ENCODE results near the gene DNAJC13.
A peak's percentile ranks its signal among the peaks of the same experiment; 100 is the strongest.

Gene DNAJC13

DNA sequence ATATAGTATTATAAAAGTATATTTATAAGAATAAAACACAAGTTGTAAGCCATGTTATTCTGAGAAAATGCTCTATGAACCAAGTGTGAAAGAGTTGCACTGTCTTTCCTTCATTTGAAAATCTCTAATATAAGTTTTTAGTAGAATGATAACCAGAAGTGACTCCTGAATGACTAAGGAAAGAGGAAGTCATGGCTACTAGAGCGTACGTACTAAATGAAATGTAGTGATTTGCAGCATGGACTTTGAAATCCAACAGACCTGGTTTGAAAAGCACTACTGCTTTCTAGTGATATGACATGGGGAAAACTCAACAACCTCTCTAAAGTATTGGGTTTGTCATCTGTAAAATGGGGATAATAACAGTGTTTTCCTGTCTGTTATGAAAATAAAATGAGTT is 10.3 kb upstream of the DNAJC13 start:
- no peak for DNase-seq

DNA sequence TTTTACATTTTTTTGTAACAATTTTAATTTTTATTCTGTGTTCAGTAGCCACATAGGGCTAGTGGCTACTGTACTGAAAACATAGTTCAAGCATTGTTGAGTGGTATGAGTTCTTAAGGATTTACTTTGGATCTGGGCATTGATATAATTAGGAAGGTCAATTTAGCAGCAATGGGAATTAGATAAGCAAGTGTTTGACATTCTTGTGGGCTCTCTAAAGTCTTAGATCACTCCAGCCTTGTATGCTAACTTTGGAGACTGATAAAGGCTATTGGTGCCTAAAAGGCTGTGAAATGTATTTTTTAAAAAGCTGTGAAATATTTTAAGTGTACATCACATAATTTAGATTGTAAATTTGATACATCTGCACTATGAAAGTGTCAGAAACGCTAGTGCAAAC is 2.5 kb upstream of the DNAJC13 start:
- DNase-seq, result no peak

DNA sequence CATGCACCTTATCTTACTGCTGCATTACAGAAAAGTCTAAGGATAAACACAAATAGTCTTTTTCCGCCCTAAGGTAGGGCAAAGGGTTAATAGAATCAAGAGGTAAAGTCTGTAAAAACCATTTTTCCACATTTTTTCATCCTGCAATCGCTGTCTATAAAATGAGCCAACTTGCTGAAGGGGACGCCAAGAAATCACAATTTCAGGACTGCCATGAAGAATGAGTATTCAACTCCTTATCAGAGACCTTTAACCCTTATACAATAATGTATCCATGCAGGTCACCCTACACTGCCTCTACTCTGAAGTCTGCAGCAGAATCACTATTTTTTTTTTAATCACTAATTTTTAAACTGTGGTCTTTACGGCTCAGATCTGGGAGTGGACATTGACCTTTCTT is 1.1 kb upstream of the DNAJC13 start:
- no peak for DNase-seq

DNA sequence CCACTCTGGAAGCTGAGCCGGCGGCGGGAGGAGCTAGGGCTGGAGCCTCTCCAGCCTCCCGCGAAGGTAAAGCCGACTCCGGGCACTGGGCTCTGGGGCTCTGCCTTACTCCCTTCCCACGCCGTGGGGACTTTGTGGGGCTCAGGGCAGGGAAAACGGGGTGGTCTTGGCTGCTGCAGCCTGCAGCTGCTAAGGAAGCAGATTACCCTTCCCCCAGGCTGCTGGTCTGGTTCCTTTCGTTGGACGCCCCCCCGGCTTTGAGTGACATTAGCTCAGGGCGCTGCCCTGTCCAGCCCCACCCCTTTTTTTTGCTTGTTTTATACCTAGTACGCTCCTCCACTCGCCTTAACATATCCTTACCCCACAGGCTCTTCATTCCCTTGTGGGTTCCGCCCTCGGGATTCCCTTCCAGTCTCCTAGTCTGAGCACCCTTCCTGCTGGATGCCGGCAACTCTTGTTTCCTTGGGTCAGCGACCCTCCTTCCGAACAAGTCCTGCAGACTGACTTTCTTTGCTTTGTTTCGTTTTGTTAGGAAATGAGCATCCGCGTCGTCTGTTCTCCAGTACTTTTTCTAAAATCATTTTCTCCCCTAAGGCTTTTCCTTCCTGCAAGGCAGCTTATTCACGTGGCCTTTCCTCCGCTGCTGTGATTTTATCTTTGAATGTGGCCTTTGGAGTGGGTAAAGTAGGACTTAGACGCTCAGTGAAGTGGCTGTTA is 551 bp downstream of the DNAJC13 start:
- peak; percentile 68 for DNase-seq

DNA sequence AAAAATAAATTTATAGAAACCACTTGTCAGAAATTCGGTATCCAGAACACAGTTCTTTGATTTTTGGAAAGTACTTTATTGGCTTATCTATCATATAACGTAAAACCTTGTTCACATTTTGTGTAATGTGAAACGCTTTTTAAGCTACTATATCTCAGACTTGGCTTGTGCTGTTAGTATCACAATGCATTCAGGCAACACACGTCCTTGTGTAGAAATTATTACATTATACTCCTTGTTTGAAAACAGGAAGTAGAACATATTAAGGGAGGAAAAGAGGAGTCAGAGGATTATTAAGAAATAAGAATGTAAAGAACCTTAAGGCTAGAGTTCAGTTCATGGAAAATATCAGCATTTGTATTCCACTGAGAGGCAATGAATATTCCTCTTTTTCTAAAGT is 1.6 kb downstream of the DNAJC13 start:
- DNase-seq, result no peak

DNA sequence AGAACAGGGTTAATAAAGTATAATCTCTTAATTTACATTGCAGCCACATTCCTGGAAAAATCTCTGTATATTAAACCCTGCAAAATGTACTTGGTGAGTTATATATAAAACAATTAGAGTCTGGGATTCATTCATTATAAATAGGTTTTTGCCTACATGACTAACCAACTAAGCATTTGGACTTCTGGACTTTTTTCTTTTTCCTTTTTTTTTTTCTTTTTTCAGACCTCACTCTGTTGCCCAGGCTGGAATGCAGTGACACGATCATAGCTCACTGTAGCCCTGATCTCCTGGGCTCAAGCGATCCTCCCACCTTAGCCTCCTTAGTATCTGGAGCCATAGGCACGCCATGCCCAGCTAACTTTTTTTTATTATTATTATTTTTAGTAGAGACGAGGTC is 4.5 kb downstream of the DNAJC13 start:
- no peak for DNase-seq

DNA sequence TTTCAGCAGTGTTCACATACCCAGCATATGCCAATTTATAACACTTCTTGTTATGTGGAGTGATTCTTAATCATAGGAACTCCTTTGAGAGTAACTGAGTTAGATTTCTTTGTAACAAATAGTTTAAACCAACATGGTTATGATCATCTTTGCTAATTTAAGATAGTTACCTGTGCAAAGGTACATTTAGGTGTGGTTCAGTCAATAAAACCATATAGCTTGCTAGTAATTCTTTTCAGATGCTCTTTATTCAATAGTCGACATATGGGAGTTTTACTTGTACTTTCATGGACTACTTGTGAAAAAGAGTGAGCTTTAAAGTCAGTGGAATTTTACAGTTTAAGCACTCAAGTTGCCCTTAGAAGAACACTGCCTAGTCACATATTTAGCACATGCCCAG is 5.2 kb downstream of the DNAJC13 start:
- no peak for DNase-seq

DNA sequence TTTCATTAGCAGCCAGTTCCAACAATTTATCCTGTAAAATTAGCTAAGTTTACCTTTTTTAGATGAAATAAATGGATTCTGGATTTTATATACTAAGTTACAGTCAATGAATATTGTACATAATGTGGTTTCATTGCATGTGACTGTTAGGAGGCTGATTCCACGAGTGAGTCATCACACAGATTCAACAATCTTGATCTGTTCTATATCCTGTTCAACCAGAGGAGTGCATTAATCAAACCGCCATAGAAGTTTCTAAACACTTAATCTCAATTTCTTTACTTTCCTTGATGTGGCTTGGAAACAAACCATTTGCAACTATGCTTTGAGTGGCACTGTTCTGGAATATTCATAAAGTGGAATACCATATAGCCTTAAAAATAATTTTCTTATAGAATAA is 15.3 kb downstream of the DNAJC13 start:
- DNase-seq, result no peak

DNA sequence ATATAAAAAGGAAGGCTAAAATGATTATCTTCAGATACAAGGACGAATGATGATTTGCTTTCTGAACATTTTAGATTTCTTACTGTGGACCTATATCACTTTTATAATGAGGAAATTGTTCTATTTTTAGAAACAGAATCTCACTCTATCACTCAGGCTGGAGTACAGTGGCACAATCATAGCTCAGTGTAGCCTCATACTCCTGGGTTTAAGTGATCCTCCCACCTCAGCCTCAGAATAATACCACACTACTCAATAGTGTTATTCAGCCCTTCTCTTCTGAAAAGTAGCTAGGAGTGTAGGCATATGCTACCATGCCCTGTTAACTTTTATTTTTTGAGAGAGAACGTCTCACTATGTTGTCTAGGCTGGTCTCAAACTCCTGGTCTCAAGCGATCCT is 15.8 kb downstream of the DNAJC13 start:
- DNase-seq, result no peak

DNA sequence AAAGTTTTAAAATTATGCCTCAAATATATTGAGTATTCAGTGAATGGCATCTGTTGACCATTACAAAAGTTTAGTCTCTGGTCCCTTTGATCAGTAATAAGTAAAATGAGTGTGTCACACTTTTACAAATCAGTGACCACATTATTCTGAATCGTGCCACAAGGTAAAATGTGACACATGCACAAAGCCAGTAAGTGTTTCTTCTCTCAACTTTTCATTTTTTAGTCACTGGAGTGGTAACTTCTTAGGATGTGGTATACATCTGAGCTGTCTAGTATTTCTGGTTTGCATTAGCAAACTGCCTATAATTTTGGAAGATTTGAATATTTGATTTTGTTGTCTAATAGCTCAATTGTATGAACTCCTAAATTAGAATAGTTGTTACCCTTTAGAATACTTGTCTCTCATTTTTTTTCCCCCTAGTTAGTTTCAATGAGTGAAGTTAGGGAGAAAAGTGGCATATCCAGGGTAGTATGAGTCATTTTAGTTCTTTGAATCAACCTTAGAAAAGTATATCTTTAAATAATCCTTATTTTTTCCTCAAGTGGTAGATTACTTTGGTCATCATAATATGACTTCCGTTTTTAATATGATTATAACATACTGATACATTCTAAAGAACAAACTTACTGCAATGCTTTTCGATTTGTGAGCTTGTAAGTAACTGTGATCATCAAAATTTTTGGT is 18.1 kb downstream of the DNAJC13 start:
- DNase-seq, result no peak

DNA sequence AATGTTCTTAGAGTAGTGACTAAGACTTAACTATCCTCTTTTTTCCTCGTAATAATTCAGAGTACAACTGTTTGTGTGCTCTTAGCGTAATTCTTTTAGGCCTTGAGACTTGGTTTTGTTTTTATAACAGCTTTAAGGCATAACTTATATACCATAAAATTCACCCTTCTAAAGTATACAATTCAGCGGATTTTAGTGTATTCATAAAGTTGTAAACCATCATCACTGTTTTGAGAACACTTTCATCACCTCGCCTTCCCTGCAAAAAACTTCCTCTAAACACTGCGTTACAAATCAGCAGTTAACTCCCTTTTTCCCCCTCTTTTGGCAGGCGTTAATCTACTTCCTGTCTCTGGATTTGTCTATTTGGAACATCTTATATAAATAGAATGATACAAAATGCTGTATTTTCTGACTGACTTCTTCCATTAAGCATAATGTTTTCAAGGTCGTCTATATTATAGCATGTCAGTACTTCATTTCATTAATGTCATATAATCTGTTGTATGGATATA is 18.7 kb downstream of the DNAJC13 start:
- DNase-seq, result no peak

DNA sequence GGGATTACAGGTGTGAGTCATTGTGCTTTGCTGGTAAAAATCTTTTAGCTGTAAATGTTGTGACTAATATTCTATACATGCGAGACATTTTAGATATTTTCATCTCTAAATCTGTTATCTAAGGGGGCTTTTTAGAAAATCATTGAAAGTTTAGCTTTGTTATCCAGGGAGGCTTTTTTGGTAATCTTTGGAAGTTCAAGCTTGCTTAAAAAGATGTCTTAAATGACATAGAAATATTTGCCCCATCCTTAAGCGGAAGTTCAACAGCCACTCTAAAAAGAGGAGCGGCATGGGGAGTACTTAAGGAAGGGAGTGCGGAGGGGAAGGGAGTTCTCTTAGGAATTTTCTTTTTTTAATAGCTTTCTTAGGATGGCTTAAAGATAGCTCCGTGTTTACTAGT is 26.1 kb downstream of the DNAJC13 start:
- DNase-seq, result no peak

DNA sequence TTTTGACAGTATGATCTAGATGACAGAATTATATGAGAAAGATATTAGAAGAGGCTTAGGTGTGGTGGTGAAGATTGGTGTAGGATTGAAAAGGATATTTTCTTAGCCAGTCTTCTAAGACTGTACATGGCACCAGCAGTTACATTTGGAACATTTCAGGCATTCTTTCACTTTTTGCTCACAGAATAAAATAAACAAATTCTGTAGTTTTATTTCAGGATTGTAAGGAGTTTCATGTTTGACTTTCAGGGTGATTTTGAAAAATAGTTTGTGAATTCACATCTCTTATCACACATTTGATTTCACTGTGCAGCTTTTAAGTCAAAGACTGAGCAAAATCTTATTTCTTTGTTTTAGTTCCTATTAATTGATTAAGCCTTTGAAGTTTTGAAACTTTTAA is 27.1 kb downstream of the DNAJC13 start:
- DNase-seq, result no peak

DNA sequence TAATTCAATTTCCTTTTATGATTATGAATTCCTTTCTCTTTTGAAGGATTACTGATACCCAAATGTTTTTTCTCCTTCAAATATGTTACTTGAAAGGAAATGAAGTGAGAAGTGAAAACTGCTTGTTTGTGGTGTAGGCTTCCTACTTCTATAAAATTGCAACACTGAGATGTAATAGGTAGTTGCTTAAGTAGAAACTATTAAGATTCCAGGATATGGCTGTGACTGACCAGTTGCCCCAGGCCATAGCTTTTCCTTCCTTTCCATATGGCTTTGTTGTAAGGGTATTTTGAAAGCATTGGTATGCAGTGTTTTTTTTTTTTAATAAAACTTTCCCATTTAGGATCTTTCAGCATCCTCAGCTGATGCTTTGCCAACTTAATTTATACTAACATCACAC is 28.5 kb downstream of the DNAJC13 start:
- no peak for DNase-seq

DNA sequence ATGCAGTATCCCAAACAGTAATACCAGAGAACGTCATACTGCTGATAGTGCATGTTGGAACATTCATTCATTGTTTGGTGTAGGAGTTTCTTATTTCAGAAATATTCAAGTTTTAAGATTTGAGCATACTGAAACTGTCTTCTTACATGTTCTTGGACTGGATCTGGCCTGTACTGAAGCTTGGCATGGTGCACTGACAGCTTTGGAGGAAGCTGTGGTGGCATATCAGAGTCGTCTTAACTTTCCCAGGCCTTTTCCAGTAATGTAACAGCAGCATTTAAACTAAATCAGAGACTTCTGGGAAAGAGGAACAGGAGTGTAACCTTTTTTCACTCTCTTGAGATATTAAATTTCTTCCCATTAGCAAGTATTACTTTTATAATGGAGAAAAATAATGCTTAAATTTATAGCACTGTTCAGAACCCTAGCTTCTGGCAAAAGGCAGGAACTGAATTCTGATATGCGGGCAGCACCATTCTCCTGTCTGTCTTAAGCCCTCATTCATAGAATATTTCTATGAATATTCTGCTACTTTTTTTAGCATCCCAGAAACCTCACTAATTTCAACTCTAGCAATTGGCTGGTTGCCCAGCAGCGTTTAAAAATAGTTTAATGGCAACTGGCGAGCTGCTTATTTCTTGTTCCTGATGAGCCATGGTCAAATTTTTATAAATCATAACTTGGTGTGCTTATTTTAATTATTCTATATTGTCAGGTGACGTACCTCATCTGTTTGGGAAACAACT is 31.1 kb downstream of the DNAJC13 start:
- no peak for DNase-seq

DNA sequence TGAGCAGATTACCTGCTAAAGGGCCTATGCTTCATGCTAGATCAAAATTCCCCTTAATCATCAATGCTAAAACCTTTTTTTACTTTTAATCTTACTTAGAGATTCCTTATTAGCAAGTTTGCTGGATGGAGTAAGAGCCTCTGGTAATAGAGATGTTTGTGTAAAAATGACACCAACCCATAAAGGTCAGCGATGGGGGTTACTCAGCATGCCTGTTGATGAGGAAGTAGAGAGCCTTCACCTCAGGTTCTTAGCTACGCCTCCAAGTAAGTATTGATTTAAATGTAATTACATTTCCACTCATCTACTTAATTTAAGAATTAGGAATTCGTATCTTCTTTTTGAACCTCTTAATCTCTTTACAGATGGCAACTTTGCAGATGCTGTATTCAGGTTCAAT is 38.8 kb downstream of the DNAJC13 start:
- DNase-seq, result no peak

DNA sequence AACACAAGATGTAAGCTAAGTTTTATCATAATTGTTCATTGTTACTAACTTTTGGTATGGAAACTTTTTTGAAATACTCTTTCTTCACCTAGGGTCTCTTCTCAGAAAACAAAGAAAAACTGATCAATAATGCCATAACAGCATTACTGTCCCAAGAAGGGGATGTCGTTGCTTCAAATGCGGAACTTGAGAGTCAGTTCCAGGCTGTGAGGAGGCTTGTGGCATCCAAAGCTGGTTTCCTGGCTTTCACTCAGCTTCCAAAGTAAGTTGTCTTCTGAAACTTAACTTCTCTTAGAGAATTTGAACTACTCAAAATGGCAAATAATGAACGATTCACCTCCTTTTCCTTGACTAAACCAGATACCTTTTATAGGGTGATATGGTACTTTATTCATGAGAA is 39.3 kb downstream of the DNAJC13 start:
- DNase-seq, result no peak

DNA sequence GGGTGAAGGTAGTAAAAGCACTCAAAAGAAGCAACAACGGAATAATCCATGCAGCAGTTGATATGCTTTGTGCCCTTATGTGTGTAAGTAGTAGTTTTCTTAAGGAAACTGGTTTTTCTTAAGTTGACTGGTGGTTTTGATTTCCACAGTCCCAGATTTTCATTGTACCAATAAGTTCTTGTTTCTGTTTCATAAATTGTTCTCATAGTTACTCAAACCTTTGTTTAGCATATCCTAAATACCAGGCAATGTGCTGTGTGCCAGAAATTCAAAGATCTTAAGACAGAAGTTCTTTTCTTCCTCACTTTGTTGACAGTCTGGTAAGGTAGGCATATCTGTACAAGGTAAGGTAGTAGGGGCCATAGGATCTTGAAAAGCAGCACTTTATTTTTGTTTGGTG is 40.0 kb downstream of the DNAJC13 start:
- no peak for DNase-seq

DNA sequence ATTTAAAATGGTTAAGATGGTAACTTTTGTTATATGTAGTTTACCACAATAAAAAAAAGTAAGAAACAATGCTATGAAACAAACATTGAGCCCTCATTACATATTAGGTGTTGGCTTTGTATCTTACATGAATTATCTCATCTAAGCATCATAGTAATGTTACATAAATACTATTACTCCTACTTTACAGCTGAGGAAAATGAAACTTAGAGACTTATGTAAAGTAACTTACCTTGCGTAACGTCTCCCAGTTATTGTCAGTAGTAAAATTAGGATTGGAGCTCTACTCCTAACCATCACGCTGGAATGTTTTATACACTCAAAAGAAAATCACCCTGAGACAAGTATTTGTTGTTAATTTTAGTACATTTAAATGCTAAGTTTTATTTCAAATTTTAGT is 42.2 kb downstream of the DNAJC13 start:
- no peak for DNase-seq

DNA sequence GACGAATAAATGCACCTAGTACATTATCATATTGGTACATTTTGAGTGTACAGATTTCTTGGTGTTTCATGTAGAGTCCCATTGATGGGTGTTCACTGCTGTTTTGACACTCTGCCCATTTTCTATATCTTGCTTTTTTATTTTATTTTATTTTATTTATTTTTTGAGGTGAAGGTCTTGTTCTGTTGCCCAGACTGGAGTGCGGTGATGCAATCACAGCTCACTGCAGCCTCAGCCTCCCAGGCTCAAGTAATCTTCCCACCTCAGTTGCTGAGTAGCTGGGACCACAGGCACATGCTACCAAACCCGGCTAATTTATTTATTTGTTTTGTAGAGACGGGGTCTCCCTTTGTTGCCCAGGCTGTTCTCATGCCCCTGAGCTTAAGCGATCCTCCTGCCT is 44.2 kb downstream of the DNAJC13 start:
- DNase-seq, result no peak

DNA sequence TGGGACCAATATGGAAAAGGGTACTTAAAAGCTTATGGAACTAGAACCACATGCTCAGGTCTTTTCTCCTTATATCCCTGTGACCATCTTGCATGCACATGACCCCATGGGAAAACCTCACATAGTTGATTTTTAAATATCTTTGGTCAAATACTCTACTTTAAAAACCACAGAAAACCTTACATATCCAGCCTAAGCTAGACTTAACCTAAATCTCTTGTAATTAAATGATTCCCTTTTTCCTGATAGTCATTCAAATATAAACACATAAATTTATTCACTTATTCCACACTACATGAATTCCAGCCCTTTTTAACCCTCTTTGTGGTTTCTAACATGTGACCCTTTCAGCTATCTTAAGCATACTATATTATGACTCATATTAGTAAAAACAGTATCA is 46.8 kb downstream of the DNAJC13 start:
- DNase-seq, result no peak

DNA sequence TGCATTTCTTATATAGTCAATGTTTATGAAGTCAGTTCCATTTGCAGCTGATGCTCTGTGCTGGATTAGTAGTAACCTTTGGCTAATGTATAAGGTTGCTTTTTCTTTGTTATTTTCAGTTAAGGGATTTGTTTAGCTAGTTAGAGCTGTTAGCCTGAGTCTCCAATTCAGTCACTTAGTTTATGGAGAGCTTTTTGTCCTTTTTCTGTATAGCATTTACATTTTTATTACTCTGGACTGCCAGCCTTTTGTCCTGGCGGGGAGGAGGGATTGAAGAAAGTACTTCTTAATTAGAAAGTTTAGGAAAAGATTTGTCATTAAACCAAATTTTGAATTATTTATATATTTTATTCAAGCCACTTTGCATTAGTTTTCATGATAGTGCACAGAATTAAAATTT is 52.0 kb downstream of the DNAJC13 start:
- no peak for DNase-seq

DNA sequence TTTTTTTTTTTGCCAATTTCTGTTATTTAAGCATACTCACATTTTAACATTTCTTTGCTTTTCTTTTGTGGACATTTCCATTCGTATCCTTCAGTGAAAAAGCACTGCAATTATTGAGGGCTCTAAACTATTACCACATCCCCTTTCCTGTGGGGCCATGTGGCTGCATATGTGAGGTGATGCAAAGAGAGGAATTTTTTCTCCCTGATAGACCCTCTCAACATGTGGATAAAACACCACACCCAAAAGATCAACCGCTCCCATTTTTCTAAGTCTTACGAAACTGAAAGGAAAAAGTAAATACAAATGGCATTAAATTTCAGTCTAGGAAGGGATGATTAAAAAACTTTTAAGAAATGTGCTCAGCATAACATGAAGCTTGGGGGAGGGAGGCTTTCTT is 68.8 kb downstream of the DNAJC13 start:
- DNase-seq, result no peak

DNA sequence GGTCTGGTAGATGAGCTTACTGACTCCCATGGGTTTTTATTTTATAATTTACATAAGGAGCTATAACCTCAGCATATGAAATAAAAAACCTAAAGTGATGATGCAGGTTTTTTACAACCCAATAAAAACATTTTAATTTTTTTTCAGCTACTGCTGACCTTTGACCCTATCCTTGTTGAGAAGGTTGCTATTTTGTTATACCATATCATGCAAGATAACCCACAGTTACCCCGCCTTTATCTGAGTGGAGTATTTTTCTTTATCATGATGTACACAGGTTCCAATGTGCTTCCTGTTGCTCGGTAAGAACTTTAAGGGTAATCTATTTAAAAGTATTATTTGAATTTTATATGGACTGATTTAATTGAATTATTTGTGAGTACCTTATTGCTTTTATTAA is 70.8 kb downstream of the DNAJC13 start:
- DNase-seq, result no peak

Data from NCI-H2171 treated with DMSO at 0.1 percent for 48 hours (cell line).